GM10266 (cell line): ENCODE measurements around the gene HIP1R.
"Not testable (repeated sequence)": the region's sequence is repeated elsewhere in the genome, so short reads cannot be mapped to it uniquely, and the experiment has no call there.

Experiments
- DNase-seq: peaks from one replicate; pipeline ENCODE4 v3.0.0; 2012; ENCODE audit errors: extremely low spot score
- TF ChIP-seq, protein P1 (sequence below): IDR thresholded peaks from 2 replicates; pipeline ENCODE4 v1.5.1; 2012; ENCODE audit warnings: mild to moderate bottlenecking, low read depth; ENCODE audit not compliant: control insufficient read depth, insufficient read depth; ENCODE audit errors: missing control alignments

HIP1R gene

DNA sequence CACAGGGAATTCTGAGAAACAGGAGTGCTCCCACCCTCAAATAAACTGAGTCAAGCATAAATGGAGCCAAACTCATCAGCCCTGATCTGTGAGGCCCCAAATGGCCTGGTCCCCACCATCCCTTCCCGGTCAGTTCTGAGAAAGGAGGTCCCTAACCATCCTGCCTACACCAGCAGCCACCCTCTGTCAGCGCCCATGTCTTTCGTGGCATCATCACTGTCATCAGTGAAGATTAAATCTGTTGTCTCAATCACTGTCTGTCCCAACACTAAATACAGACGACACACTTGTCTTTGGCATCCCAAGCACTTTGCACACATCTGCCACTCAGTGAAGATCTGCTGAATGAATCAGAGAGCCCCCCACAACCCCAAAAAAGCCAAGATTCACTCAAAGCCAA, 38.3 kb downstream of the HIP1R start:
- TF ChIP-seq, protein P1, sequence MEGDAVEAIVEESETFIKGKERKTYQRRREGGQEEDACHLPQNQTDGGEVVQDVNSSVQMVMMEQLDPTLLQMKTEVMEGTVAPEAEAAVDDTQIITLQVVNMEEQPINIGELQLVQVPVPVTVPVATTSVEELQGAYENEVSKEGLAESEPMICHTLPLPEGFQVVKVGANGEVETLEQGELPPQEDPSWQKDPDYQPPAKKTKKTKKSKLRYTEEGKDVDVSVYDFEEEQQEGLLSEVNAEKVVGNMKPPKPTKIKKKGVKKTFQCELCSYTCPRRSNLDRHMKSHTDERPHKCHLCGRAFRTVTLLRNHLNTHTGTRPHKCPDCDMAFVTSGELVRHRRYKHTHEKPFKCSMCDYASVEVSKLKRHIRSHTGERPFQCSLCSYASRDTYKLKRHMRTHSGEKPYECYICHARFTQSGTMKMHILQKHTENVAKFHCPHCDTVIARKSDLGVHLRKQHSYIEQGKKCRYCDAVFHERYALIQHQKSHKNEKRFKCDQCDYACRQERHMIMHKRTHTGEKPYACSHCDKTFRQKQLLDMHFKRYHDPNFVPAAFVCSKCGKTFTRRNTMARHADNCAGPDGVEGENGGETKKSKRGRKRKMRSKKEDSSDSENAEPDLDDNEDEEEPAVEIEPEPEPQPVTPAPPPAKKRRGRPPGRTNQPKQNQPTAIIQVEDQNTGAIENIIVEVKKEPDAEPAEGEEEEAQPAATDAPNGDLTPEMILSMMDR = no peak
- DNase-seq = no peak

DNA sequence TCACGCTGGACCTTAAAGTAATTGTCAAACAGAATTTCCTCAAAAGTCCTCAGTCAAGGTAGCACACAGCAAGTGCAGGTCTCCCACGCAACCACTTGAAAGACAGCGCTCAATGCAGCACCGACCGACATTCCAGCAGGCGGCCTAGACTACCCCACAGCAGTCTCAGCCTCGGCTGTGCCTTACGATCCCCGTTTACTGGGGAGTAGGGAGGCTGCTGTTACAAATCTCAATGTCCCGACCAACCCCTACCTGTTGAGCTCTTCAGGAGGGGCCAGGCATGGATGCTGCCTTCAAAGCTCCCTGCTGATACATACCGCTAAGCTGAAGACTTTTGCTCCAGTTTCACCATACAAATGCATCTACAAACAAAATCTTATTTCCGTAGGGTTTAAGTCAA, 38.8 kb downstream of the HIP1R start:
- TF ChIP-seq, protein P1 = no peak
- DNase-seq = no peak

DNA sequence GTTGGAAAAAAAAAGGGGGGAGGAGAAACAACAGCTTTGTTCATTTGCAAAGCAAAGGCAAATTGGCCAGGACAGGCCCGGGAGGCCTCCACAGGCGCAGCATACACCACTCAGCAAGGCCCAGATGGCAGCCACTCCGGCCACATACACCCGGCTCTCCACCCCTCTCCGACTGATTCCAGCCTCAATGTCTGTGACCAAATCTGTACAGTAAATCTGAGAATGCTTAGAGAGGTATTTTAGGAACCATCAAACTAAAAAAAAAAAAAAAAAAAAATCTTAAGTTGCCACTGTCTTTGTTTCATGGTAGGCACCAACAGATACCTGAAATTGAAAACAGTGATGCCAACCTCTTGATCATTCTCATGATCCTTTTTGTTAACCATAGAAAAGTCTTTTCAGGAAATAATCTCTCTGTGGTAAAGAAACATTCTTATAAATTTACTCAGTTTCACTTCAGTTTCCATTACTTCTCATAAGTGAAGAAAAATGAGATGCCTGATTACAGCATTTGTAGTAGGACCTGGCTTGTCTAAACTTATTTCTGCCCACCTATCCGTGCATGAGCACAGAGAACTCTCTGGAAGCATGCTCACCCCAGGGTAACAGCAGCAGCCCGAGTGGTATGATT, 40.4 kb downstream of the HIP1R start:
- TF ChIP-seq, protein P1 = no peak
- DNase-seq = peak; percentile 63

DNA sequence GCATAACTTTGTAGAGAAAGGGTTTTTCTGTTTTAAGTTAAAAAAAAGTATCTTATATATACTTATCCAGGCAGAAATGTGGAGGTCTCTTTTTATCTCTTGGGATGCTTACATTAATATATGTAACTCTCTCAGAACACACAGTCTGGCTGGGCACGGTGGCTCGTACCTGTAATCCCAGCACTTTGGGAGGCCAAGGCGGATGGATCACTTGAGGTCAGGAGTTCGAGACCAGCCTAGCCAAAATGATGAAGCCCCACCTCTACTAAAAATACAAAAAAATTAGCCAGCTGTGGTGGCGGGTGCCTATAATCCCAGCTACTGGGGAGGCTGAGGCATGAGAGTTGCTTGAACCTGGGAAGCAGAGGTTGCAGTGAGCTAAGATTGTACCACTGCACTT, 41.0 kb downstream of the HIP1R start:
- not testable (repeated sequence) for DNase-seq

DNA sequence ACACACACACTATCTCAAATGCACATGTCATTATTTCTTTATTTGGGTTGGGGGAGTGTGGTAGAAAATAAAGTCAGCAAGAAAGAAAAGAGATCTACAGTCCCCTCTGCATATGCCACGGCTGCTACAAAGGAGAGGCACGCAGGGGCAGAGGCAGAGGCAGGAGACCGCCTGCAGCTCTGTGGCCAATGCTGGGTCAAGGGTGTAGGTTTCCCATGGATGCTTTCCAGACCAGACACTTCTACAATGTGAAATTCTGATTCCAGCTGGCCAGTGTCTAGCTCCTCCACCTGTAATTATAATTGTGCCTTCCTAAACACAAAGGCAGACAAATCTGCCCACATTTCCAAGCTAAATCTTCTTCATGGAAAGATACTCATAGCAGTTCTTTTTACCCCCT, 41.5 kb downstream of the HIP1R start:
- DNase-seq = no peak
- TF ChIP-seq, protein P1 = no peak

DNA sequence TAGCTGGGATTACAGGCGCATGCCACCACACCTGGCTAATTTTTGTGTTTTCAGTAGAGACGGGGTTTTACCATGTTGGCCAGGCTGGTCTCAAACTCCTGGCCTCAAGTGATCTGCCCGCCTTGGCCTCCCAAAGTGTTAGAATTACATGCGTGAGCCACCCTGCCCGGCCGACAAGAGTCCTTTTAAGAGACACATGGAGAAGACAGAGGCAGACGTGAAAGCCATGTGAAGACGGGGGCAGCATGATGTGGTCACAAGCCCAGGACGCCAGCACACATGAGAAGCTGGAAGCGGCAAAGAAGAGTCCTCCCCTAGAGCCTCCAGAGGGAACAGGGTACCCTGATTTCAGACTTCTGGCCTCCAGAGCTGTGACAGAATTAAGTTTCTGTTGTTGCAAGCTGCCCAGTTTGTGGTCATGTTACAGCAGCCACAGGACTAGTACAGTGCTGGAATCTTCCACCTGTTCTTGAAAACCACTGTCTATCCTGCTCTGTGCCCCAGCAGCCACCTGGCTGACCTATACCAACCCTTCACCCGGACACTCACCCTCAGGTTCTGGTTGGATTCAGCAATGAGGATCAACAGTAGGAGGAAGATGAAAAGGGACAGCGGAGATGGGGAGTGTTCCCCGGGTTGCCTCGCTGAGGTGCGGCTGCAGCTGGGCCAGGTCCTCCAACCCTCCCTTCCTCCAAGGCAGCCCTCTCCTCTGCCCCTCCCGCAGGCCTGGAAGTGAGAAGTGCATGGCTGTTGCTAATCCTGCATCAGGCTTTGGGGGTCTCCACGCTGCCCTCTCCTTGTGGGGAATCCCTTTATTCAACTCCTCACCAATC, 43.7 kb downstream of the HIP1R start:
- TF ChIP-seq, protein P1 = no peak
- DNase-seq = no peak

DNA sequence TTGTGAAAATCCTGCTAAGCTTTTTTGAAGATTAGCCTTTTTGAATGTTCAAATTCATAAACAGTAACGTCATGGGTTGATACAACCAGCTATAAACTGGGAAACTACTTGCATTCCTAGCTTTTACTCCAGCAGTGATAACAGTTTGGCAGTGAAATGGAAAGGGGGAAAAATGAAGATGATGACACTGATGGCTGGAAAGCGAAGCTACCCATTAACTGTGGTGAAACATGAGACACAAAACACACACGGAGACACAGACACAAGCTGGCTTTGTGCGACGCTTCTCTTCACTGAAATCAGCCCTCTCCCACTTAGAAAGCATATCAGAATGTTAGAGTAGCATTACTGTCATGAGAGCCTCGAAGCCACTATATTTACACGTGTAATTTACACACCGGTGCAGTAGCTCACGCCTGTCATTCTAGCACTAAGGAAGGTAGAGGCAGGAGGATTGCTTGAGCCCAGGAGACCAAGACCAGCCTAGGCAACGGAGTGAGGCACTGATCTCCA, 45.0 kb downstream of the HIP1R start:
- no peak for DNase-seq
- TF ChIP-seq, protein P1 = no peak
